ENCODE measurements around the gene CDK4.

Gene CDK4

GRCh38 chr12:57735198-57735855, 16.8 kb downstream of the CDK4 start:
- H3K27me3 Mint-ChIP-seq: no peaks in the 10 kb centered on the region
- H3K4me1 Mint-ChIP-seq: peaks cover 10 to 11% of the 10 kb centered on the region in 2 donors
- H3K36me3 Mint-ChIP-seq: peaks cover 35 to 67% of the 10 kb centered on the region in 2 donors
- DNase-seq (no peak), ATAC-seq (replicated peaks) (no peak)
- H3K4me3 Mint-ChIP-seq: no peak overlapping the region
- no peaks in the 10 kb centered on the region for H3K9me3 Mint-ChIP-seq
- H3K27ac Mint-ChIP-seq: no peak overlapping the region

GRCh38 chr12:57734591-57734990, 17.5 kb downstream of the CDK4 start:
- Mint-ChIP-seq H3K4me1 (peaks cover 8 to 10% of the 10 kb centered on the region in 2 donors), H3K27me3 (no peaks in the 10 kb centered on the region), H3K27ac (no peak overlapping the region), H3K4me3 (no peak overlapping the region), H3K36me3 (peaks cover 37 to 69% of the 10 kb centered on the region in 2 donors), H3K9me3 (no peaks in the 10 kb centered on the region)
- ATAC-seq (replicated peaks) (no peak), DNase-seq (no peak)

- no peaks in the 10 kb centered on the region for H3K9me3 Mint-ChIP-seq
- no peak overlapping the region for H3K27ac Mint-ChIP-seq
- no peaks in the 10 kb centered on the region for H3K27me3 Mint-ChIP-seq
- H3K4me1 Mint-ChIP-seq: peaks cover 1 to 5% of the 10 kb centered on the region in 2 donors
- DNase-seq: no peak
- ATAC-seq (replicated peaks): no peak
- peaks cover 37 to 66% of the 10 kb centered on the region in 2 donors for H3K36me3 Mint-ChIP-seq
- H3K4me3 Mint-ChIP-seq: no peak overlapping the region
Observed at GRCh38 chr12:57733928-57734327, 18.2 kb downstream of the CDK4 start.

GRCh38 chr12:57732726-57733593, 19.1 kb downstream of the CDK4 start:
- Mint-ChIP-seq H3K4me3 (no peak overlapping the region), H3K27ac (no peak overlapping the region), H3K4me1 (peaks cover 0 to 5% of the 10 kb centered on the region in 2 donors), H3K27me3 (no peaks in the 10 kb centered on the region), H3K9me3 (no peaks in the 10 kb centered on the region), H3K36me3 (peaks cover 40 to 72% of the 10 kb centered on the region in 2 donors)
- ATAC-seq (replicated peaks) (no peak), DNase-seq (no peak)

- no peak for ATAC-seq (replicated peaks)
- Mint-ChIP-seq H3K4me3 (no peak overlapping the region), H3K9me3 (no peaks in the 10 kb centered on the region), H3K36me3 (peaks cover 44 to 78% of the 10 kb centered on the region in 2 donors), H3K4me1 (peaks cover 0 to 5% of the 10 kb centered on the region in 2 donors), H3K27me3 (no peaks in the 10 kb centered on the region), H3K27ac (no peak overlapping the region)
- no peak for DNase-seq
Observed at GRCh38 chr12:57732270-57732669, 19.8 kb downstream of the CDK4 start.

- no peak overlapping the region for H3K4me3 Mint-ChIP-seq
Observed at GRCh38 chr12:57731411-57732080, 20.6 kb downstream of the CDK4 start.

GRCh38 chr12:57730336-57731067, 21.6 kb downstream of the CDK4 start:
- Mint-ChIP-seq H3K27ac (no peak overlapping the region), H3K36me3 (peaks cover 52 to 80% of the 10 kb centered on the region in 2 donors), H3K4me3 (no peak overlapping the region), H3K4me1 (peaks cover 2 to 8% of the 10 kb centered on the region in 2 donors), H3K9me3 (peaks cover 0 to 3% of the 10 kb centered on the region in 2 donors), H3K27me3 (no peaks in the 10 kb centered on the region)
- ATAC-seq (replicated peaks): no peak
- DNase-seq: no peak

More at GRCh38 chr12:57731411-57732080, 20.6 kb downstream of the CDK4 start:
- Mint-ChIP-seq H3K27ac (no peak overlapping the region), H3K4me1 (peaks cover 0 to 5% of the 10 kb centered on the region in 2 donors), H3K36me3 (peaks cover 49 to 77% of the 10 kb centered on the region in 2 donors), H3K9me3 (no peaks in the 10 kb centered on the region), H3K27me3 (no peaks in the 10 kb centered on the region)
- DNase-seq: no peak
- no peak for ATAC-seq (replicated peaks)

- no peak for DNase-seq
- H3K27me3 Mint-ChIP-seq: no peaks in the 10 kb centered on the region
- no peak overlapping the region for H3K4me3 Mint-ChIP-seq
- no peak for ATAC-seq (replicated peaks)
- peaks cover 56 to 78% of the 10 kb centered on the region in 2 donors for H3K36me3 Mint-ChIP-seq
- peaks cover 0 to 3% of the 10 kb centered on the region in 2 donors for H3K9me3 Mint-ChIP-seq
- no peak overlapping the region for H3K27ac Mint-ChIP-seq
- H3K4me1 Mint-ChIP-seq: peaks cover 7 to 18% of the 10 kb centered on the region in 2 donors
Observed at GRCh38 chr12:57729321-57729844, 22.7 kb downstream of the CDK4 start.

- no peaks in the 10 kb centered on the region for H3K27me3 Mint-ChIP-seq
- H3K36me3 Mint-ChIP-seq: peaks cover 54 to 72% of the 10 kb centered on the region in 2 donors
Observed at GRCh38 chr12:57727758-57728395, 24.2 kb downstream of the CDK4 start.

GRCh38 chr12:57726884-57727757, 25.0 kb downstream of the CDK4 start:
- Mint-ChIP-seq H3K27ac (no peak overlapping the region), H3K4me3 (no peak overlapping the region), H3K36me3 (peaks cover 49 to 66% of the 10 kb centered on the region in 2 donors), H3K27me3 (no peaks in the 10 kb centered on the region), H3K9me3 (peaks cover 0 to 3% of the 10 kb centered on the region in 2 donors), H3K4me1 (peaks cover 11 to 18% of the 10 kb centered on the region in 2 donors)
- ATAC-seq (replicated peaks): no peak
- DNase-seq: no peak

More at GRCh38 chr12:57727758-57728395, 24.2 kb downstream of the CDK4 start:
- no peak for DNase-seq
- peaks cover 0 to 3% of the 10 kb centered on the region in 2 donors for H3K9me3 Mint-ChIP-seq
- no peak for ATAC-seq (replicated peaks)
- no peak overlapping the region for H3K4me3 Mint-ChIP-seq
- H3K27ac Mint-ChIP-seq: no peak overlapping the region
- H3K4me1 Mint-ChIP-seq: peaks cover 11 to 18% of the 10 kb centered on the region in 2 donors

- Mint-ChIP-seq H3K27me3 (no peaks in the 10 kb centered on the region), H3K36me3 (peaks cover 49 to 66% of the 10 kb centered on the region in 2 donors), H3K27ac (no peak overlapping the region), H3K4me1 (peaks cover 14 to 18% of the 10 kb centered on the region in 2 donors), H3K9me3 (peaks cover 0 to 3% of the 10 kb centered on the region in 2 donors), H3K4me3 (peak overlapping the region; percentile 8 to 73)
- DNase-seq (no peak), ATAC-seq (replicated peaks) (peak in 1 of 2 donors; percentile 28)
Observed at GRCh38 chr12:57726151-57726883, 25.8 kb downstream of the CDK4 start.

- peaks cover 0 to 3% of the 10 kb centered on the region in 2 donors for H3K9me3 Mint-ChIP-seq
- peaks cover 14 to 18% of the 10 kb centered on the region in 2 donors for H3K4me1 Mint-ChIP-seq
- H3K36me3 Mint-ChIP-seq: peaks cover 48 to 65% of the 10 kb centered on the region in 2 donors
- no peaks in the 10 kb centered on the region for H3K27me3 Mint-ChIP-seq
- ATAC-seq (replicated peaks) (no peak), DNase-seq (no peak)
- H3K27ac Mint-ChIP-seq: no peak overlapping the region
- H3K4me3 Mint-ChIP-seq: no peak overlapping the region
Observed at GRCh38 chr12:57725851-57726150, 26.3 kb downstream of the CDK4 start.
